ENCODE results near the gene P2RY6. TPM values are rescaled to one million over a fixed set of nuclear protein-coding genes. Genes with fewer than 3 reads are reported as not detected.
A peak's percentile ranks its signal among the peaks of the same experiment; 100 is the strongest.
"Not testable (repeated sequence)": the region's sequence is repeated elsewhere in the genome, so short reads cannot be mapped to it uniquely, and the experiment has no call there.

P2RY6 gene
- total and polyA plus RNA-seq, 8 donors = 0.29 to 2.9 (median 1.3) TPM; not detected in 3

- TF ChIP-seq CTCF (IDR thresholded peaks at IDR 0.05) = no peak
- no peak for TF ChIP-seq EP300 (IDR thresholded peaks at IDR 0.05)
- peak in 1 of 2 donors; percentile 44 for DNase-seq
- Histone ChIP-seq H3K9me3 (no peaks in the 10 kb centered on the region), H3K27ac (no peak overlapping the region), H3K36me3 (no peaks in the 10 kb centered on the region), H3K4me3 (no peak overlapping the region), H3K4me1 (peaks cover 0 to 17% (median 12%) of the 10 kb centered on the region in 4 donors), H3K27me3 (no peaks in the 10 kb centered on the region)
- 63 to 74% (median 69%) methylated on average over 11 of the region's 11 CpGs for WGBS, 5 donors
- intact Hi-C loops (cut with DNase I; ENCODE audit: low total_unique reads) = no loop called here
These were observed 42.7 kb upstream of the P2RY6 start for GRCh38 chr11:73229321-73229895.

DNA sequence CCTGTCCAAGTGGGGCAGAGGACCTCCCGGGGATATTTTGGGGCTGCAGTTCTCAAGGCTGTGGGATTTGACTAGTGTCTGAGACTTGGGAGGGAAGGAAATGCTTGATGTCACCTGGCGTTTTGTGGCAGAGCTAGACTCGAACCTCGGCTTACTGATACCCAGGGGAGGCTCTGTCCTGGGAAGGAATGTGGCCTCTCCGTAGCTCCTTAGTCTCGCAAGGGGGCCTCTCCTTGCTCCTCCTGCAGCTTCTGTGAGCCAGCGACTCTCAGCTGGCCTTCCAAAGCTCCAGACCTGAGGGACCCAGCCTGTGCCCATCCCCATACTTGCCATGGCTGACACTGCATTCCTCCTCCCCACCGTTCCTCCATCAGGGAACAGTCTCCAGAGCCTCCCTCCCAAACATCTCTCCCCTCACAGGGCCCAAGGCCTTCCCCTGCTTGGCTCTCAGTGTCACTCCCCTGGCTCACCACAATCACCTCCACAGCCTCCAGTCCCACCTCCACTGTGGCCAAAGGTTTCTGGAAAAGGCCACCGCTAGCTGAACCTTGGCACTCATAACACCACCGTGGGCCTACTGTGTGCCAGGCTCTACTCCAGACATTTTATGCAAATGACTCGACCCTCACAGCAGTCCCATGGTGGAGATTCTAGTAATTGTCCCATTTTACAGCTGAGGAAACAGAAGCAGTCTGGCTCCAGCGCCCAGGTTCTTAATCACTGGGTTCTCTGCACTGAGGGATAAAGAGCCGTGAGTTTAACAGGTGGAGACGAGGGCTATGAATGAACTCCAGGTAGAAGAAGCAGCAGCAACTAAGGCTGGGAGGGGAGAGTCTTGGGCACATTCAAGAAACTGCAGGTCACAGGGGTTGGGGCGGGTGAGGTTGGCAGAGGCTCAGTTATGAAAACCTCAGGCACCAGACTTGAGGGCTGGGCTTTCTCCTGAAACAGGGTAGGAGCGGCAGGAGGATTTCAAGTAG, 42.0 kb upstream of the P2RY6 start:
- intact Hi-C loops (cut with DNase I; ENCODE audit: low total_unique reads) = no loop called here
- no peaks in the 10 kb centered on the region for H3K36me3 ChIP-seq
- H3K27ac ChIP-seq = no peak overlapping the region
- 74 to 84% (median 82%) methylated on average over 16 of the region's 16 CpGs for WGBS, 5 donors
- H3K9me3 ChIP-seq = no peaks in the 10 kb centered on the region
- no peaks in the 10 kb centered on the region for H3K27me3 ChIP-seq
- peaks cover 0 to 17% (median 12%) of the 10 kb centered on the region in 4 donors for H3K4me1 ChIP-seq
- TF ChIP-seq EP300 (IDR thresholded peaks at IDR 0.05) (no peak), CTCF (IDR thresholded peaks at IDR 0.05) (no peak), POLR2AphosphoS5 (IDR thresholded peaks at IDR 0.05) (no peak), POLR2A (IDR thresholded peaks at IDR 0.05) (no peak)
- H3K4me3 ChIP-seq = no peak overlapping the region
- no peak for DNase-seq

GRCh38 chr11:73230931-73231330, 41.2 kb upstream of the P2RY6 start:
- TF ChIP-seq POLR2A (IDR thresholded peaks at IDR 0.05) (no peak), EP300 (IDR thresholded peaks at IDR 0.05) (no peak), POLR2AphosphoS5 (IDR thresholded peaks at IDR 0.05) (no peak), CTCF (IDR thresholded peaks at IDR 0.05) (no peak)
- no peaks in the 10 kb centered on the region for H3K36me3 ChIP-seq
- WGBS, 5 donors = 95 to 98% (median 97%) methylated on average over 7 of the region's 7 CpGs
- H3K4me3 ChIP-seq = no peak overlapping the region
- H3K4me1 ChIP-seq = peaks cover 0 to 17% (median 12%) of the 10 kb centered on the region in 4 donors
- no peak for DNase-seq
- no peak overlapping the region for H3K27ac ChIP-seq
- H3K27me3 ChIP-seq = no peaks in the 10 kb centered on the region
- intact Hi-C loops (cut with DNase I; ENCODE audit: low total_unique reads) = no loop called here
- H3K9me3 ChIP-seq = no peaks in the 10 kb centered on the region

DNA sequence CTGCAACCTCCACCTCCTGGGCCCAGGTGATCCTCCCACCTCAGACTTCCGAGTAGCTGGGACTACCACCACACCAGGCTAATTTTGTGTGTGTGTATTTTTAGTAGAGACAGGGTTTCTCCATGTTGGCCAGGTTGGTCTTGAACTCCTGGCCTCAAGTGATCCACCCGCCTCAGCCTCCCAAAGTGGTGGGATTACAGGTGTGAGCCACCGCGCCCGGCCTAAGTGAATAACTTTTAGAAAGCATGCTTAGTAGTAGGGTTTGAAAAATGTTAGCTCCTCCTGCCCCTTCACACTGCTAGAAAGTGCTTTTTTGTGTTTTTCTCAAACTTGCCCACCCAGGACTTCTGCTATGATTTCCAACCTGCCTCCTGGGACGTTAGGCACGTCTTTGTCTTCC, 39.7 kb upstream of the P2RY6 start:
- H3K36me3 ChIP-seq; H3K4me3 ChIP-seq; H3K27me3 ChIP-seq; H3K9me3 ChIP-seq; DNase-seq; H3K27ac ChIP-seq; intact Hi-C loops (cut with DNase I; ENCODE audit: low total_unique reads): not testable (repeated sequence)
- H3K4me1 ChIP-seq = peaks cover 0 to 12% (median 7%) of the 10 kb centered on the region in 4 donors
- WGBS, 5 donors = 96 to 100% (median 97%) methylated on average over 7 of the region's 7 CpGs

DNA sequence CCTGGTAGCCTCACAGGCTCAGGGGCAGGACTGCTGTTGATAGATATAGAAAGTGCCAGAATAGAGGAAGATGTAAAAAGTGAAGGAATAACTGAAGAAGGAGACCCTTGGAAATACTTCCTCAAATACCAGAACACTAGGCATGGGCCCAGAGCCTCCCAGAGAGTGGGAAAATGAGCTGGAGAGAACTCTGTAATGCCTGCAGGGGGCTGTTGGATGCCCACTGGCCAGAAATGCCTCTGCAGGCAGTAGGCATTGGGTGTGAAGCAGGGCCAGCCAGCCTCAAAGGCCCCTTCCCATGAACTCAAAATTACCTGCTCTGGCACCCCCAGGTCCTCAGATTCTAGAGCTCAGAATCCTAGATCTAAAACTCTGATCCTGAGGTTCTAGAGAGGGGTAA, 38.9 kb upstream of the P2RY6 start:
- intact Hi-C loops (cut with DNase I; ENCODE audit: low total_unique reads) = no loop called here
- H3K4me3 ChIP-seq = no peak overlapping the region
- no peak for DNase-seq

More for the DNA sequence above, 38.9 kb upstream of the P2RY6 start:
- no peak overlapping the region for H3K27ac ChIP-seq
- TF ChIP-seq CTCF (IDR thresholded peaks at IDR 0.05) (no peak), POLR2A (IDR thresholded peaks at IDR 0.05) (no peak), EP300 (IDR thresholded peaks at IDR 0.05) (no peak), POLR2AphosphoS5 (IDR thresholded peaks at IDR 0.05) (no peak)
- no peaks in the 10 kb centered on the region for H3K36me3 ChIP-seq
- H3K4me1 ChIP-seq = peaks cover 0 to 12% (median under 1%) of the 10 kb centered on the region in 4 donors
- no peaks in the 10 kb centered on the region for H3K9me3 ChIP-seq
- no peaks in the 10 kb centered on the region for H3K27me3 ChIP-seq

All from stomach (tissue), 9 donors.